Stimulated activated CD4-positive, alpha-beta T cell treated with anti-CD3 and anti-CD28 coated beads, Interleukin-12 subunit alpha, Interleukin-12 subunit beta, amount 100 ng/mL, for 4 hours (primary cell): Measurements from ENCODE around the gene SYNE3.

Source experiments
- DNase-seq: peaks from one replicate; pipeline ENCODE4 v3.0.0-alpha.2; 2020

SYNE3 gene

DNA sequence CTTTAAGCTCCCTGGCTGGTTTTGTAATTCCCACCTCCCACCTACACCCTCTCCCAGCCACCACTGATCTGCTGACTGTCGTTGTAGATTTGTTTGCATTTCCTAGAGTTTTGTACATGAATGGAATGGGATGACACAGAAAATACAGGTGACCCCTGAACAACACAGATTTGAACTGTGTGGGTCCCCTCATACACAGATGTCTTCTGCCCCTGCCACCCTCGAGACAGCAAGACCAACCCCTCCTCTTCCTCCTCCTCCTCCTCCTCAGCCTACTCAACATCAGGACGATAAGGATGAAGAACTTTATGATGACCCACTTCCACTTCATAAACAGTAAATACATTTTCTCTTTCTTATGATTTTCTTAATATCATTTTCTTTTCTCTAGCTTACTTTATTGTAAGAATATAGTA lies 28.8 kb downstream of the SYNE3 start:
- no peak for DNase-seq

DNA sequence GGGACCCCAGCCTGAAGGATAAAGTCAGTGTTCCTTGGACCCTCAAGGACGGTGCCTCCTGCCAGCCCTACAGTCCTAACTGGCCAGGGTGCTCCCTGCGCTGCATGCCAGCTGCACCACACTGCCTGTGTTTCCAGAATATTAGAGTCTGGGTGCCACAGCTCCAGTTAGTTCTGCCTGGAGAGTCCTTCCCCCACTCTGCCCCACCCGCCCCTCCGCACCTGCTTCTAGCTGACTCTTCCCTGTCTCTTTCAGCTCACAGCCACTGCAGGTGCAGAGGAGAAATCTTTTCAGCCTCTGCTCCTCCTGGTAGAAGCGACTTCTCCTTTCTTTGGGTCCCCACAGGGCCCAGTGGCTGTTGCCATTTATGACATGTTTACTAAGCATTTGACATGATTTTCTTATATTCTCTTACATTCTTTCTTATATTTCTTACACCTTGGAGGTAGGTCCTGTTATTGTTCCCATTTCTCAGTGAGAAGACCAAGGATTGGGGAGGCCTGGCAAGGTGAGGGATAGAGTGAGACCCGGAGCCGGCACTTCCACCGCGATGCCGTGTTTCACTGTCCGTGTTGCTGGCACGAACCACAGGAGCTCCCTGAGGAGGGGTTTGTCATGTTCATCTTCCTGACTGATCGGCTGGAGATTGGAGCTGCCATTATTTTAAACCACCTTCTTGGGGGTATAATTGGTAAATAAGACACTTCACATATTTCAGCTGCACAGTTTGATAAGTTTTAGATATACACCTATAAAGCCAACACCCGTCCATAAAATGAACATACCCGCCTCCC lies 29.4 kb downstream of the SYNE3 start:
- no peak for DNase-seq

DNA sequence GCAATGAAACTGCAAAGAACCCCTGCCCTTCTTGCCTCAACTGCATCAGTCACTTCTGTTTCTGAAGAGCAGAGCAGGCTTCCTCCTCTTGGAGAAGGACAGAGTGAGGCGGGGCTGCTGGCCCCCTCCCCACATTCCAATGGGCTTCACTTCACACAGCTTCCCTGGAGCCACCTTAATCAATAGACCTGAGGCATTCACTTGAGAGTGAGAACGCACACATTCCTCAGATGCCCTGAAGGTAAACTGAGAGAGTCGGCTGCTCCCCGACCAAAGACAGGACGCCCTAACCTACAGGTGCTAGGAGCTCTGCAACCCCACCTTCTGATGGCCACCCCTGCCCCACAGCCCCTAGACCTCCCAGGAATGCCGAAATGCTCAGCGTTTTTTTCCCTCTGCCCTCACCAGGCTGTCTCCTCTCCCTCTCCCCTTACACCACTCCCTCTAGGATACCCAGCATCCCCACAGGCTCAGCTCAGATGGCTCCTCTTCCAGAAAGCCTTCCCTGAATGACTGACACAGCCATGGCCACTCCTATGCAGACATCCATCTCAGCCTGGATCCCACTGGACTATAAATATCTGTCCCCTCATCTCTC lies 31.1 kb downstream of the SYNE3 start:
- DNase-seq = no peak

DNA sequence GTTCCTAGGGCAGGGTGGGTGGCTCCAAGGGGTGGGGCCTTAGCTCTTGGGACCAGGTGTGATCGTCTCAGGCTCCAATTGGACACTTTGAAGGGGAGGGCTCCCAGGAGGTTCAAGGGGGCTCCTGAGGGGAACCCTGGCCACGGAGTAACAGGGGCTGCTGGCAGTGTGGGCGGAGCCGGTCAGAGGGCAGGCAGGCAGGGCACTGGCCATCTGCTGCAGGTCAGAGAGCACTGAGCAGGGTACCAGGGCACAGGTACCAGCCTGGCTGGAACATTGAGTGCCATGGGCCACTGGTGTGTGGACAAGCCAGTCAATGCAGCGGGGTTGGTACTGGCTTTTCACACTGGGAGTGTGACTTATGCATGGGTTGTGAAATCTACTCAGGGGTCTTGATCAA lies 32.2 kb downstream of the SYNE3 start:
- no peak for DNase-seq

DNA sequence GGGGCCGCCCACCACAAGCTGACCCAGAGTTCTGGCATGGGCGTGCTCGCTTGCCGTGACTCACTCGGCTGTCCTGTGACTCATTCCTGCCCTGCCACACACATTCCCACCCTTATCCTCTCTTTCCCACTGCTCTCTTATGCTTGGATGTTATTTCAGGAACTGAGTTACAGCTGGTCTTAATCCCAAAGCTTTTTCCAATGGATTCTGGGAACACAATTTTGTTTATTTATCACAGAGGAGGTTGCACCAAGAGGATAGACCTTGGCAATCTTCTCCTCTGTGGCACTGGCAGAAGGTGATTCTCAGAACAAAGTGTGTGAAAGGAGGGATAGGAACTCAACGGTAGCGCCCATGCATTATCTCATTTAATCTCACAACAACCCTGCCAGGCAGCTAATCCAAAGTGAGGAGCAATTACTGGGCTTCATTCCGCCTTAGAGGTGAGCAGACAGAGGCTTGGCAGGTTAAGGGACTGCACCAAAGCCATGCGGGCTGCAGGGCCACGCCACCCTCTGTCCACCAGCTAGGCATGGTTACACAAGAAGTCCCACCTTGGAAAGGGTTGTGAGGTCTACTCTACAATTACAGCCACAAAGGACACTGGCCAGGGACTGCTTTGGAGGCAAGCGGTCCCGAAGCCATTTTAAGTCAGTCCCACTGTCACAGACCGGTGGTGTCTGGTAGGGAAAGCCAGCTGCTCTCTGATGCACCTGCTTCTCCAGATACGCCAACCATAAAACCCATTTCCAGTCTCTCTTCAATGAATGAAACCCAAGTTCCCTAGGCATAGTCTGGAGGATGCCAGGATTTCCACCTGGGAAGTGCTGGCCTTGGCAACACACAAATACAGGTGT lies 32.9 kb downstream of the SYNE3 start:
- DNase-seq = no peak

DNA sequence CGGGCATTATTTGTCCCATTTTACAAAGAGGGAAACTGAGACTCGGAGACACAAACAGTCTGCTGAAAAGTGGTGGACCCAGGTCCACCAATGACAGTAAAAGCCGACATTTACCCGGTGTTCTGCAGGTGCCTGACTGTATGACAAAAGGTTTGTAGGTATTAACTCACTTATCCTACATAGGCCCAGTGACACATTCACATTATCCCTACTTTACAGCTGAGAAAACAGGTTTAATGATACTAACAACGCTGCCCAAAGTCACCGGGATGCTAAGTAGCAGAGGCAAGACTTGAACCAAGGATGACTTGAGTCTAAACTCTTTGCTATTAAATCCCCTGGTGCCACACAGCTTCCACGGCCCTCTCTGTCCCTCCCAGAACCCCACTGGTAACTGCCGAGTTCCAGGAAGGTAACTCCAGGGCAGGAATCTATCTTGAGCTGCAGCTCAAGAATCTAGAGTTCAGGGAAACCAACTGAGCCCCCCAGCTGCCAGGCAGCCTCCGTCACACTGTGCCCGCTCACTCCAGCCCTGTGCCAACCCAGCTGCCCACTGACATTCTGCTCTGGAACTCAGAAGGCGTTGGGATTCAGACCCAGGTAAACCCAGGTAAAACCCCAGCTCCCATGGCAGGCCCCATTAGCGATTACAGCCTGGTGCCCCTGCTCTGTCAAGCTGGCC lies 33.7 kb downstream of the SYNE3 start:
- no peak for DNase-seq

DNA sequence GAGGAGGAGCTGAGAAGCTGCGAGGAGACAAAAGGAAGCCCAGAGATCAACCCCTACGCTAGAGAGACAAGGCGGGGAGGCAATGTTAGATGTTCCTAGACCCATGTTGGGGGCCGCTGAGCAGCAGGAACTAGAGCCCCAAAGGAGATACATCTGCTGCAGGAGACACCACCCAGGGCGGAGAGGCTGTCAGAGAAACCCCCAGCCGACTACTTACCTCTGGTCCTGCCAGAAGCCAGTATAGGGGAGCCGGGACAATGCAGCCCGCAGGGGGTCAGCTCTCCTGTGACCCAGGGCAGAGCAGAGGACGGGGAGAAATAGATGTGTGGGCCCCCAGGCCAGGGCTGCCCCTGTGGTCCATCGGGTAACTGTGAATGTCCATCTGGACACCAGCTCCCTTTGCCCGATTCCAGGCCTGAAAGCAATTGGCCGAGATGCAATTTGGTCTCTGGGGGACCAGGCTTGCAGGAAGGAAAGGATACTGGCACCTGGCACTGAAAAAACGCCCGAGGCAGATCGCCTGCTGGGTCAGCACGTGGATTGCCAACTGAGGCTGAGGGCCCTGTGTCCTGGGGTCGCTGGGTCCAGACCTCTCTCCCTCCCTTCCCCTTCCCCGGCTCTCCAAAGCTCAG lies 34.9 kb downstream of the SYNE3 start:
- DNase-seq = no peak

DNA sequence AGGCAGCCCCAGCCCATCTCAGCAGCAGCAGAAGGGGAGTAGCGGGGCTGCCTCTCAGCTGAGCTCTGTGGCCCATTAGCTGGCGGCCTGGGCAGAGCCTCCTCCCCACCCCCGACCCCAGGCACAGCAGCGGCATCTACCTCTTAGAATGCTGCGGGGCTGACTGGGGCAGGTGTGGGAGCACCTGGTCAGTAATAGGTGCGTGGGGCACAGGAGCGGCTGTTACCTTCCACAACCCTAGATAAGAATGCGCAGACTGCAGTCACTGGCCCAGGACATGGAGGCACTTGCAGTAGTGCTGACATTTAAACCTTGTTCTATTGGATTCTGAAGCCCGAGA lies 35.6 kb downstream of the SYNE3 start:
- no peak for DNase-seq

DNA sequence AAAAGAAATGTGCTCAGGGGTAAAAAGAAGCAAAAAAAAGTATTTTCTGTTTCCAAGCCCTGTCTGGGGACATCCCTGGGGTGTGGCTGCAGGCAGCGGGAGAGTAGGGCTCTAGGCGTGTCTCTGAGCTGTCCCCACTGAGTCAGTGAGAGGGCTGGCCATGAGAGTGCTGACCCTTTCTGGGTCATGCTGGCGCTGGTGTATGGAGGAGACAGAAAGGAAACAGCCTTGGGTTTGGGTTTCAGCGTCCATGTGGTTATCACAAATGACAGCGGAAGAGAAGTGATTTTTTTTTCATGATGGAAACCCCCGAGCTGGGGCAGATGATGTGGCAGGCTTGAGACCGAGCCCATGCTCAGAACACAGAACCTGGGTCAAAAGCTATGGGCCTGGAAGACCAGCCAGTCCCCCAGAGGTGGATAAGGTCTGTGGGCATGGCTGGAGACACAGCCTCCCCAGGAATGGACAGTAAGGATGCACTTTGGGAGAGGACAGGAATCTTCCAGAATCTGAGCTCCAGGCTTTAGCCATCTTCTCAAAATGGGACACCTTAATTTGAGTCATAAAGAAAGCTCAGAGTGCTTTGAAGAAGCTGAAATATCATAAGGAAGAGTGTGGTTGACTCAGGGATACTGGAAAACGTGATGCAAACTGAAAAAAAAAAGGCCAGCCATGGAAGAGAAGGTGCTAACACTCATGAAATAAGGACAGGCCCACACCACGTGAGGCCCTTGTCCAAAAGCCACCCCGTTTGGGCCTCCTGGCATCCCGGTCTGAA lies 36.2 kb downstream of the SYNE3 start:
- peak; percentile 12 for DNase-seq

DNA sequence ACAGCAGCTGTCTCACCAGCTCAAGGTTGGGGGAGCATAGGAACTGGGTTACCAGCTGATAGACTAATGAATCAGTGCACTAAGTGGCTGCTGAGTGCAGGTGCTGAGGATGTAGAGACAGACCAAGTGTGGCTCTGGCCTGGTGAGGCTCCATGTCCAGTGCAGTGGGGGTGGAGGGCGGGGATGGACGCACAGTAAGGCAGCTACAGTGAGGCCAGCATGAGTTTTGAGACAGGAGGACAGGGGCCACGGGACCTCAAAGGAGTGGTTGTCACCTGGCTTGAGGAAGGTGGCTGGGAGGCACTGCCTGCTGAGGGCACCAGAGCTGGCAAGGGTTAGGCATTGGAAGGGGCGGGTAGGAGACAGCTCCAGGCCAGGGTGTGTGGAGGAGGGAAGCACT lies 37.0 kb downstream of the SYNE3 start:
- no peak for DNase-seq

DNA sequence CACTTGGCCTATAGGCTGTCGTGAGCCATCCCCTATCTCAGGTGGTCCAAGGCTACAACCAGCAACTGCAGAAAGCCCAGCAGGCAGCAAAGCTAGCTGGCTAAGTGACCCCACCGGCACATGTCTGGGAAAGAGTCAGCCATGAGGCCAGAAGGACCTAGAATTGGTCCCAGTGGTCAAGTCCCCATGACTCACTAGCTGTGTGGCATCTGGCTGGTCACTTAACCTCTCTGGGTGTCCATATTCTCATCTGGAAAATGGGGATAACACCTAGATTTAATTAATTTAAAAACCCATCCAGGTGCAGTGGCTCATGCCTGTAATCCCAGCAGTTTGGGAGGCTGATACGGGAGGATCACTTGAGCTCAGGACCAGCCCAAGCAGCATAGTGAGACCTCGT lies 37.6 kb downstream of the SYNE3 start:
- DNase-seq = no peak

DNA sequence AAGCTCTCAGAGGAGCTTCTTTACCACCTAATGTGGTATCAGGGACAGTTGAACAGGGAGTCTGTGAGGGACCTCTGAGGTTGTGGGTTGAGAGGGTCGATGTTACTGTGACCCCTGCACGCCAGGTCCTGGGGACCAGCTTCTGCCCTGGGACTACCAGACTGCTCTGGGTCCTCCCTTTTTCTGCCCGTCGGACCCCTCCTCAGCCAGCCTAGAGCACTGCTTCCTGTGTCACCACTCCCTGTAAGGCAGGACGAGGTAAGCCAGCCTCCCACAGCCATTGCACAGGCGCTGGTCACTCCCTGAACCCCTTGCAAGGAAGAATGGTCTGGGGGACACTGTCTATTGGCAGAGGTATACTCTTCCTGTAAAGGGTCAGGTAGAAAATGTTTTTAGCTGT lies 38.1 kb downstream of the SYNE3 start:
- no peak for DNase-seq

DNA sequence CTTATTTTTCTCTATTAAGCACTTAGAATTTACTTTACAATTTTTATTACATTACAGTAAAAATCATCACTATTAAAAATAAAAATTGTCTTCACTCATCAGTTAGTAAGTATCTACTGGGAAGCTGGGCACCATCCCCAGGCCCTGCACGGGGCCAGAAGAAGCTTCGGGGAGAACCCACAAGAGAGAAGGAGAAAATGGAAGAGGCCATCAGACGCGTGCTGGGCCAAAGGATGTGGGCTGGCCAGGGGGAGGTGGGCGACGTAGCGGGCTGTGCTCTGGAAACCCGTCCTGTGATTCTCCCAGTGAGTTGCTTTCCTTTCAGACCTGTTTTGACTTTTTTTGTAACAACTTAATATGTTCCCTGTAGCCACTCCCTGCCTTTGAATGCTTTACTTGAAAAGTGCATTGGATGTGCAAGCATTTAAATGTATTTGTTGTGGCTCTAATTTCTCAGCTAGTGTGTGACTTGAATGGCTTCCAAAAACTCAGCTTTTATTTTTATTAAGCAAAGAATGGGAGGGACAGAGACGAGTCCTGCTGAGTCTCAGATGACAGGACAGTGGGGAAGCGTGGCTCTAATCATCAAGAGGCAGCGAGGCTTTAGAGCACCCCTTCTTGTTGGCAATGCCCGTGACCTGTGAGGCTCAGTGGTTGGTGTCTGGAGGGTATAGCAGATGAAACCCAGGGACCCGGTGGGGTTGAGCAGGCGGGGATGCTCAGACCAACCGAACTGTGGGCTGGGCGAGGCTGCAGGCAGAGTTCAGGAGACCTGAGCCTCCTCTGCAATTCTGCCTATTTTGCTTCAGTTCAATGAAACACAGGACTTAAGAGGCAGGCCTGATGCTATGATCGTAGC lies 38.8 kb downstream of the SYNE3 start:
- DNase-seq = no peak

DNA sequence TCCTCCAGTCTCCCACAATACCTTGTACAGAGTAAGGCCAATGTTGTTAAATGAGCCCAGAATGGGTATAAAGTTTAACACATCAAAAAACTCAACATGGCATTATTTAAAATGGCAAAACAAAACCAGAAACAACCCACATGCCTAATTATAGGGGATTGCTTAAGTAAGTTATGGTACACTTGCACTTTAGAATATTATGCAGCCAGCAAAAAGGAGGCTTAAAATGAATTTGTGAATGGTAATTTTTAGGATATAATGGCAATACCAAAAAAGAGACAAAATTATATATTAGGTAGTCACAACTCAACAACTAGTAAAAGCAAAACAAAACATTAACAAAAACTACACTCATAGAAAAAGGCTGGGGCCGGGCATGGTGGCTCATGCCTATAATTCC lies 39.7 kb downstream of the SYNE3 start:
- no peak for DNase-seq

DNA sequence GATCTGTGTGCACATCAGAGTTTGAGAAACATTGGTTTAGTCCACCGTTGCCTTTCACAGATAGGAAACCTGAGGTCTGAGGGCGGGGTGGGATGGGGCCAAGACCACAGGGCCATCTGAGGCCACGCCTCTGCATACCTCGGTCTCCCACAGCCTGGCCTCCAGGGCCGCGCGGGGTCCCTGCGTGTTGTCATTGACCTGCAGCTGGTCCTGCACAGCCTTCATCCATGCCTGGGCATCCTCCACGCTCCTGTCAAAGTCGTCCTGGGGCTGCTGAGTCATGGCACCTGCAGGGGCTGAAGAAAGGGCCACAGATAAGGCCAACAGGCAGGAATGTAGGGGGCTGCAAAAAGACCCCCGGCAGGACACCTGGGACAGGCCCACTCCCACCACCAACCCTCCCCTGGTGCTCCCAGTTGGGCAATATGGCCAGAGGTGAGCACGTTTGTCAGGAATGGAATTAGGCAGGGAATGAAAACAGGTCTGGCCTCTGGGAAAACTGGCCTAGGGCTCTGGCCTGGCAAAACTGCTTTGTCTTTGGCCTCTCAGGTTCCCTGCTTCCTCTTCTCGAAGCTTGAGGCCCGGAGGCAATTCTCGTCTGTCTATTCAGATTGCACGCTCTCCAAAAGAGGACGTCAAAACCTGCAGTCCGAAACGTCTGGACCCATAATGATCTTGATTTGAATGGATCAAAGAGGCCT lies 40.8 kb downstream of the SYNE3 start:
- DNase-seq = no peak

DNA sequence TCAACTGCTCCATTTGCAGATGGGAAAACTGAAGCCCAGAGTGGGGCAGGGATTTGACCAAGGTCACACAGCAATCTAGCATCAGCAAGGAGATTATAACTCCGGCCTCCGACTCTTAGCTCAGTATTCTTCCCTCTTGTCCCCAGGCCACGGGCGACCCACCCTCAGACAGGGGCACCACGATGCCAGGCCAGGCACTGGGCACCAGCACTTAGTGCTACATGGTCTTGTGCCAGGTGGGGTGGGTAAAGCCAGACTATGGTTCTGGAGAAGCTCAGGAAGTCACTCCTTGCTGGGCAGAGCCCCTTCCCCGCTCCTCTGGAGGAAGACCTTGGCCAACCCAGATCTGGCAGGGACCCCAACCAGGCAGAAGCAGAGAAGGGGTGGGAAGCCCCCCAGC lies 41.5 kb downstream of the SYNE3 start:
- DNase-seq = no peak

DNA sequence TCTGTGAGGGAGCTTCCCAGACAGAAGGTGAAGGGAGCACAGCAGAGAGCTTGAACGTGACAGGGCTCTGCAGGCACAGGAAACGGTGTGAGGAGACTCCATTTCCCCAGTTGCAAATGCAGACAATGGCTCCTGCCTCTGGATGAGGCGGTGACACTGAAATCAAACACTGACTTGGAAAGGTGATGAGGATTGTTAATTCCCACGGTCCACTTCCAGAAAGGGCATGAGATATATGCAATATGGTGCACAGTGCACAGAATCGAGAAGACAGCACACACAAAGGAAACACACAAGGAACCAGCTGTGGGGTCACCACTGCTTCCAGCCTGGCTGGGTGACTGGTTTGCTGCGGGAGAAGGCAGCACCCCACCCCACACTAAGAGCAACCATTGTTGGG lies 42.0 kb downstream of the SYNE3 start:
- DNase-seq = no peak

DNA sequence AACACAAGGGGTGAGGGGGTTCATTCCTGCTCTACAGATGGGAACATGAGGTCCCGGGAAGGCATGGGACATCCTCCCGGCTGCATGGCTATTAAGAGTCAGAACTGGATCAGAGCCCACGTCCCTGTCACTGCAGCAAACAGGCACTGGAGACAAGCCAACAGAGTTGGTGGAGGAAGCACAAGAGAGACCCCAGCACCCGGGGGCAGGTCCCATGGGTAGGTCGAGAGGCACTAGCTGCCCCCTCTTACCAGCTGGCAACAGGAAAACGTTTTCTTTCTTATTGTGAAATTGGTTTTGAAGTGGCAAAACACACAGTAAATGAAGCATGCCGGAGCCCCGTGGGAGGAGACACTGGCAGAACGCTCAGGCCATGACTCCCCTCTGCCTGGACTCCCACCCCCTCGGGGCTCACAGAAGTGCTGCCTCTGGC lies 43.6 kb downstream of the SYNE3 start:
- no peak for DNase-seq

DNA sequence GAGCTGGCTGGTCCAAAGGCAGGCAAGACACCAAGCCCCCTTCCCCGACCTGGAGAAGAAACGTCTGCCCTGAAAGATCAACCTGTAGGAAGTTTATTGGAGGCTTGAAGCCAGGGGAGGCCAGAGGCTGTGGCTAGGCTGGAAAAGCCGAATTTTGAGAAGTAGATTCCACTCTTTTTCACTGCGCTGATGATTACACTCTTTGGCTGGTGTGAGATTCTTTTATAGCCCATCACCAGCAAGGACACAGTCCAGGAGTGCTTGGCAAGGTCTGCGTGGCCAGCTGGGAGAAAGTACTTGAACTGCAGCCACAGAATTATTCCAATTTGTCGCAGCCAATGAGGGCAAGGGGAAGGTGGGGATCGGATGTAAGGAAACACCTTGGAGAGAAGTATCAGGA lies 45.0 kb downstream of the SYNE3 start:
- no peak for DNase-seq

DNA sequence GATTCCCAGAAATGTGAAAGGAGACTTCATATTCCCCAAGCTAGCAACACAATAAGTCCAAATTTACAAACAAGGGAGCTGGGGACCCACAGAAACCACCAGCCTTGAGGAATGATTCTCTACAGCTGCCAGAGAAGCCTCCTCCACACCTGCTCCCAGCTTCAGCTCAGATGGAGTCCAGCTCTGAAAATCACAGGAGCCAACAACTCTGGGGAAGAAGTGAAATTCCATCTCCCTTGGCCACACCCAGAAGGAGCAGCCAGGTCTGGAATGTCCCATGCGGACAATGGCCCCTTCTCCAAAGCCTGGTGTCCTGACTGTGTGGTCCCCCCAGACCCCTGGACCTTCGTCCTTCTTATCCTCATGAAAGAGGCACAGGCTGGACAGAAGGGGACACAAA lies 45.4 kb downstream of the SYNE3 start:
- no peak for DNase-seq

DNA sequence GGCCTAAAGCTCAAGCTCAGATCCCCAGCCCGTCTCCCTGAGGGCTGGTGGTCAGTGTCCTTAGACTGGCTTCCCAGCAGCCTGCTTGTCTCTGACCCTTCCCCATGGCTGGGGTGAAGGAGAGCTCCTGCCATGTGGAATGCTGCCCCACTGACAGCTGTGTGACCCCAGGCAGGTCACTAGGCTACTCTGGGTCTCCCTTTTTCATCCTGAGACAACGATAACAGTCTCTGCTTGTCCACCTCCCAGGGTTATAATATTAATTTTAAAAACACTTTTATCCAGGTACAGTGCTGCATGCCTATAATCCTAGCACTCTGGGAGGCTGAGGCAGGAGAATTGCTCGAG lies 47.3 kb downstream of the SYNE3 start:
- DNase-seq = no peak
